HEK293T (cell line): ENCODE measurements around the gene COX6B2.

ENCODE experiments used
- CTCF ChIA-PET: fragments of 350-600 bp; formaldehyde crosslinking; extraction: SDS; loops from one replicate; lab custom pipeline; 2021; ENCODE audit warnings: antibody characterized with exemption, inconsistent platforms; lab: Yijun Ruan, JAX
- POLR2A ChIA-PET: fragments of 350-600 bp; formaldehyde crosslinking; extraction: SDS; loops from one replicate; lab custom pipeline; 2020; ENCODE audit warnings: antibody characterized with exemption, inconsistent platforms; lab: Yijun Ruan, JAX
- DNase-seq: peaks from one replicate; pipeline ENCODE4 v3.0.0; 2012; ENCODE audit warnings: mixed read lengths; ENCODE audit errors: extremely low spot score
- ARNT ChIP-seq: fragments of 450-650 bp; IDR thresholded peaks from 2 replicates; pipeline ENCODE4 v1.6.1; 2017; ENCODE audit warnings: mild to moderate bottlenecking
- BHLHE40 ChIP-seq: fragments of 450-650 bp; IDR thresholded peaks from 2 replicates; pipeline ENCODE4 v1.6.1; 2016; ENCODE audit warnings: mild to moderate bottlenecking, moderate library complexity, borderline replicate concordance
- CTBP1 ChIP-seq: fragments of 450-650 bp; IDR thresholded peaks from 2 replicates; pipeline ENCODE4 v1.6.1; 2016; ENCODE audit warnings: borderline replicate concordance
- ELF4 ChIP-seq: fragments of 450-650 bp; IDR thresholded peaks from 2 replicates; pipeline ENCODE4 v1.6.1; 2017; ENCODE audit warnings: antibody characterized with exemption
- FOXA1 ChIP-seq: fragments of 450-650 bp; IDR thresholded peaks from 2 replicates; pipeline ENCODE4 v1.6.1; 2016; ENCODE audit warnings: mild to moderate bottlenecking
- FOXK2 ChIP-seq: fragments of 450-650 bp; IDR thresholded peaks from 2 replicates; pipeline ENCODE4 v1.6.1; 2016; ENCODE audit warnings: mild to moderate bottlenecking
- FOXM1 ChIP-seq: fragments of 450-650 bp; IDR thresholded peaks from 2 replicates; pipeline ENCODE4 v1.6.1; 2017; ENCODE audit warnings: mild to moderate bottlenecking, borderline replicate concordance
- HDGF ChIP-seq: fragments of 450-650 bp; IDR thresholded peaks from 2 replicates; pipeline ENCODE4 v1.6.1; 2017; ENCODE audit warnings: antibody characterized with exemption, borderline replicate concordance
- L3MBTL2 ChIP-seq: fragments of 450-650 bp; conservative IDR thresholded peaks from 2 replicates; pipeline ENCODE4 v1.6.1; 2016; ENCODE audit warnings: mild to moderate bottlenecking
- LEF1 ChIP-seq: fragments of 450-650 bp; IDR thresholded peaks from 2 replicates; pipeline ENCODE4 v1.6.1; 2017; ENCODE audit warnings: mild to moderate bottlenecking, borderline replicate concordance
- NFRKB ChIP-seq: fragments of 450-650 bp; IDR thresholded peaks from 2 replicates; pipeline ENCODE4 v1.6.1; 2016; ENCODE audit warnings: mild to moderate bottlenecking, moderate library complexity
- PKNOX1 ChIP-seq: fragments of 450-650 bp; IDR thresholded peaks from 2 replicates; pipeline ENCODE4 v1.6.1; 2016
- SP1 ChIP-seq: fragments of 450-650 bp; IDR thresholded peaks from 2 replicates; pipeline ENCODE4 v1.6.1; 2017
- SUZ12 ChIP-seq: fragments of 450-650 bp; IDR thresholded peaks from 2 replicates; pipeline ENCODE4 v1.6.1; 2016; ENCODE audit warnings: mild to moderate bottlenecking
- TARDBP ChIP-seq: fragments of 450-650 bp; IDR thresholded peaks from 2 replicates; pipeline ENCODE4 v1.6.1; 2016
- ZNF384 ChIP-seq: fragments of 450-650 bp; IDR thresholded peaks from 2 replicates; pipeline ENCODE4 v1.6.1; 2016

COX6B2 gene

GRCh38 chr19:55376241-55376933 is 21.9 kb upstream of the COX6B2 start, which contains the start of gene TMEM190:
Gene TMEM190, plus strand, starts transcription at chr19:55376826. Its CDS starts 28 bp downstream, at chr19:55376854.
- TF ChIP-seq NFRKB, result no peak
- no peak for TF ChIP-seq LEF1
- TF ChIP-seq CTBP1, result no peak
- no peak for TF ChIP-seq L3MBTL2
- no peak for TF ChIP-seq PKNOX1
- no peak for TF ChIP-seq FOXA1
- no peak for TF ChIP-seq ARNT
- no peak for TF ChIP-seq SUZ12
- no peak for TF ChIP-seq TARDBP
- TF ChIP-seq FOXM1, result no peak
- TF ChIP-seq BHLHE40, result no peak
- no peak for TF ChIP-seq ELF4
- no peak for TF ChIP-seq ZNF384
- no peak for TF ChIP-seq HDGF
- TF ChIP-seq SP1, result no peak
- no peak for TF ChIP-seq FOXK2
- no peak for DNase-seq
- ChIA-PET POLR2A (interaction anchor here (1.0 to 4.0 kb wide), 3 partner anchors 9 to 37 kb away, joined by 3 to 12 read pairs (median 6); partner anchors contain the start of gene KMT5C), CTCF (no interaction called here)

DNA sequence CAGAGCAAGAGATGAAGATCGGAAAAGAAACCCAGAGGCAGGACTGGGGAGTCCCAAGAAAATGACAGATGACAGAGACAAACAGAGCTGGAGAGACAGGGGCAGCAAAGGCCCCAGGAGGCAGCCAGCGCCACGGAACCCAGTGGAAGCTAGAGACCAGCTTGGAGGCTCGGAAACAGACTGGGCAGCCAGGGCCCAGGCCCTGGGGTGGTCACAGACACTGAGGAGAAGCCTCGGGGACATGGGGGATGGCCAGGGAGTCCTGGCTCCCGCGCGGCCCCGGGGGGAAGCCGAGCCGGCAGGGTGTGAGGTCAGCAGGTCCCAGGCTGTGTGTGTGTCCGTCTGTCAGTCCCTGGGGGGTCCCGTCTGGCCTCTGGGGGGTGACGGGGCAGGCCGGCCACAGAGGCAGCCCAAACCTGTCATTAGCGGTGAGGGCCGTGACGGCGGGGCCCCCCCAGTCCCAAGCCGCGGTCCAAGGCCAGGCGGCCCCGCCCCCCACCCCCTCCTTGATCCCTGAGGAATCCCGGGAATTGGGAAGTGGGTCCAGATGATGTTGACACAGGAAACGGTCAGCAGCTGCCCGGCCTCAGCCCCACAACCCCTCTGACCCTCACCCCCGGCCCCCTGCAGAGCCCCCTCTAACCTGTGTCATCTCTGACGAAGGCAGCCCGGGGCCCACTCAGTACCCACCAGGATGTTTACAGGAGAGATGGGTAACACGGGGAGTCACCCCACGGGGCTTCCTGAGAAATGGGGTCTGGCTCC is 19.7 kb upstream of the COX6B2 start:
- POLR2A ChIA-PET, result no interaction called here
- no peak for DNase-seq
- no peak for TF ChIP-seq HDGF
- no peak for TF ChIP-seq LEF1
- TF ChIP-seq ELF4, result no peak
- TF ChIP-seq FOXA1, result no peak
- TF ChIP-seq BHLHE40, result no peak
- no peak for TF ChIP-seq FOXK2
- TF ChIP-seq NFRKB, result no peak
- no peak for TF ChIP-seq ZNF384
- no peak for TF ChIP-seq PKNOX1
- TF ChIP-seq SP1, result no peak
- no peak for TF ChIP-seq L3MBTL2
- CTCF ChIA-PET, result interaction anchor here (0.6 kb wide), 1 partner anchor 43 kb away, joined by 6 read pairs; no protein-coding TSS in a partner anchor

DNA sequence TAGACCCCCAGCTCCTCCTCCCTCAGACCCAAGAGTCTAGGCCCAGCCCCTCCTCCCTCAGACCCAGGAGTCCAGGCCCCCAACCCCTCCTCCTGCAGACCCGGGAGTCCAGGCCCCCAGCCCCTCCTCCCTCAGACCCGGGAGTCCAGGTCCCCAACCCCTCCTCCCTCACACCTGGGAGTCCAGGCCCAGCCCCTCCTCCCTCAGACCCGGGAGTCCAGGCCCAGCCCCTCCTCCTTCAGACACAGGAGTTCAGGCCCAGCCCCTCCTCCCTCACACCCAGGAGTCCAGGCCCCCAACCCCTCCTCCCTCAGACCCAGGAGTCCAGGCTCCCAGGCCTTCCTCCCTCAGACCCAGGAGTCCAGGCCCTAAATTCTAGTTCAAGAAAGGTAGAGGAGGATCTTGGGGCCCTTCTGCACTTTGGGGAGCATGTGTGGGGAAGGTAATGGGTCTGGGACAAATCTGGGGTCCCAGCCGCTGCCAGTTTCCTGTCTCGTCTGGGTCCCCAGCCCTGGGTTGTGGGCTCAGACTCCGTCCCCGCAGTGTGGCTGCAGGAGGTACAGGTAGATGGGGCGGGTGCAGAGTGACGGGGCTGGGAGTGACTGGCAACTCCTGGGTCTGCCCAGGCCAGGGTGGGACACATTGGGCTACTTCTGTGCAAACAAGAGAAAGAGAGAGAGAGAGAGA is 18.9 kb upstream of the COX6B2 start:
- no peak for DNase-seq
- ChIA-PET POLR2A (interaction anchor here (1.4 to 1.5 kb wide), 3 partner anchors 34 to 72 kb away, joined by 3 to 6 read pairs (median 5); partner anchors contain the start of genes KMT5C and UBE2S), CTCF (interaction anchor here (0.6 to 0.8 kb wide), 2 partner anchors 44 to 95 kb away, joined by 3 to 6 read pairs; no protein-coding TSS in a partner anchor)
- no peak for TF ChIP-seq LEF1

- no peak for DNase-seq
- ChIA-PET CTCF (interaction anchor here (0.8 to 1.6 kb wide), 2 partner anchors 24 to 96 kb away, joined by 3 to 4 read pairs; no protein-coding TSS in a partner anchor), POLR2A (interaction anchor here (0.8 to 1.5 kb wide), 4 partner anchors 17 to 71 kb away, joined by 3 to 6 read pairs (median 4); partner anchors contain the start of genes KMT5C and UBE2S)
- TF ChIP-seq FOXK2 (no peak), CTBP1 (no peak), LEF1 (no peak), SP1 (no peak), FOXA1 (no peak), L3MBTL2 (no peak), FOXM1 (no peak), ARNT (no peak), TARDBP (no peak), SUZ12 (no peak)
Observed at GRCh38 chr19:55372316-55373081, 18.0 kb upstream of the COX6B2 start.

DNA sequence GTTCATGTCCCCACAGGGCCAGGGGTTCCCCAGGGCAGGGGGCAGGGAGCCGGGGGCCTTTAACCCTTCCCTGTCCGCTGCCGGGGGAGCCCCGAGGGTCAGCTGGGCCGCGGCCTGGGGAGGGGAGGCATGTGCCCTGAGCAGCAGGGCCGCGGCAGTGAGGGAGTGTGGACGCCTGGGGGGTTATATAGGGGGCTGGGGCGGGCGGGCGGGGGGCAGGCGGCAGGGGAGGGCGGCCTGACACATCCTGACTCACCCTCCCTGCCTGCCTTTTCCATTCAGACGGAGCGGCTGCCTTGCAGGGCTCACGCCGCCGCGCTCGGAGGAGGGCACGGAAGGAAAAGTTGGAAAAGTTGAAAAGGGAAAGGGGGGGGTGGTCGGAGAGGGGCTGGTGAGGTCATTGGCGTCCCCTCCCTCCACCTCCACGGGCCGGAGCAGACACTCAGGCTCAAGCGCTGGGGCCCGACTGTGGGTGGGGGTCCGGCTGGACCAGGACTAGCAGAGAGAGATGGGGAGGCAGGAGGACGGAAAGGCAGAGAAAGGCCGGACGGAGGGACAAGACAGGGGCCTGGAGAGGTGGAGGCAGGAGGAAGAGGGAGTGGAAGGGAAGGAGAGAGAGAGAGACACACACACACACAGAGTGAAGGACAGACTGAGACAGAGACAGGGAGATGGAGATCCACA is 15.9 kb upstream of the COX6B2 start, which contains the start of gene IL11:
TSS of gene IL11 (minus strand) at position 159 of the 684 bp plus-strand sequence. CDS start at position 6, 153 bp downstream.
- no peak for DNase-seq
- TF ChIP-seq CTBP1, result no peak
- TF ChIP-seq HDGF, result no peak
- no peak for TF ChIP-seq ARNT
- no peak for TF ChIP-seq ELF4
- TF ChIP-seq PKNOX1, result no peak
- no peak for TF ChIP-seq L3MBTL2
- no peak for TF ChIP-seq FOXM1
- no peak for TF ChIP-seq SUZ12
- no peak for TF ChIP-seq NFRKB
- no peak for TF ChIP-seq ZNF384
- no peak for TF ChIP-seq TARDBP
- TF ChIP-seq FOXA1, result no peak
- TF ChIP-seq SP1, result no peak
- POLR2A ChIA-PET, result interaction anchor here (1.0 kb wide), 1 partner anchor 37 kb away, joined by 3 read pairs; no protein-coding TSS in a partner anchor
- CTCF ChIA-PET, result no interaction called here
